Measurements from ENCODE around the gene THSD8. TPM values are rescaled to one million over a fixed set of nuclear protein-coding genes. Genes with fewer than 3 reads are reported as not detected.

The THSD8 gene
- polyA plus RNA-seq, 1 donor from 2014 or later: not detected

DNA sequence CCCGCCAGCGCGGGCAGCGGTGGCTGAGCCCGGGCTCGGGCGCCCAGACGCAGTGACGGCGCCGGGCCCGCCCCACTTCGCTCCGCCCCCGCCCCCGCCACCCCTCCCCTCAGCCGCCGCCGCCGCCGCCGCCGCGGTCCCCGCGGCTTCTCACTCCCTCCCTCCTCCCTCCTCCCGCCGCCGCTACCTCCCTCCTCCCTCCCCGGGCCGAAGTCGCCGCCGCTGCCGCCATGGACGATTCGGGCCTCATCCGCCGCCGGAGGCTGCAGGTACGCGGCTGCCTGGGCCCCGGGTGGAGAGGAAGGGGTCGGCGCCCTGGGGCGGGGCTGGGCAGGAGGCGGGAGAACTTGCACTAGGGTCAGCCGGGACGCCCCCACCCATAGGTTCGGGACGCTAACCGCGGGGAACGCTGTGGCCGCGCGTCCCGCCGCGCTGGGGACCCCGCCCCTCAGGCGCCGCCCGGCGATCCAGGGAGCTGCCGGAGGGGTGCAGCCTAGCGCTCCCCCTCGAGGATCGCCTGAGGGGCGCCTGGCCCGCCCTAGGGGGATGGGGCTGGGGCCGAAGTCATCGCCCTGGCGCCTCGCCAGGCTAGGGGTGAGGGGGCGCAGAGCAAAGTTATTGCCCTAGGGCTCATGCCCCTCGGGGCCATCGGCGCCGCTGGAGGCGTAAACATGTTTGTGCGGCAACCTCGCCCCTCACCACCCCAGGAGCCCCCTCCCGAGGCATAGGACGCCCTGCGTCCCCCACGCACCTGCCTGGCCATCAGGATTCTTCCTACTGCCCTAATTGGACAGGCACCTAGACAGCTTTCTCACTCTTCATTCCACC is 32.1 kb downstream of the THSD8 start:
- no peak overlapping the region for H3K4me2 ChIP-seq (ENCODE audit: low read length)
- no peak overlapping the region for H3K27ac ChIP-seq (ENCODE audit: low read length)
- H3K9me2 ChIP-seq (ENCODE audit: insufficient read depth, low read length): no peaks in the 10 kb centered on the region
- TF ChIP-seq RAD21 (conservative IDR thresholded peaks at IDR 0.05) (no peak), EZH2 (IDR thresholded peaks at IDR 0.05; ENCODE audit: borderline replicate concordance, insufficient read depth, low read length, poor library complexity, severe bottlenecking) (no peak), POLR2AphosphoS5 (IDR thresholded peaks at IDR 0.05) (peak; percentile 35)
- TF ChIP-seq, protein P1, sequence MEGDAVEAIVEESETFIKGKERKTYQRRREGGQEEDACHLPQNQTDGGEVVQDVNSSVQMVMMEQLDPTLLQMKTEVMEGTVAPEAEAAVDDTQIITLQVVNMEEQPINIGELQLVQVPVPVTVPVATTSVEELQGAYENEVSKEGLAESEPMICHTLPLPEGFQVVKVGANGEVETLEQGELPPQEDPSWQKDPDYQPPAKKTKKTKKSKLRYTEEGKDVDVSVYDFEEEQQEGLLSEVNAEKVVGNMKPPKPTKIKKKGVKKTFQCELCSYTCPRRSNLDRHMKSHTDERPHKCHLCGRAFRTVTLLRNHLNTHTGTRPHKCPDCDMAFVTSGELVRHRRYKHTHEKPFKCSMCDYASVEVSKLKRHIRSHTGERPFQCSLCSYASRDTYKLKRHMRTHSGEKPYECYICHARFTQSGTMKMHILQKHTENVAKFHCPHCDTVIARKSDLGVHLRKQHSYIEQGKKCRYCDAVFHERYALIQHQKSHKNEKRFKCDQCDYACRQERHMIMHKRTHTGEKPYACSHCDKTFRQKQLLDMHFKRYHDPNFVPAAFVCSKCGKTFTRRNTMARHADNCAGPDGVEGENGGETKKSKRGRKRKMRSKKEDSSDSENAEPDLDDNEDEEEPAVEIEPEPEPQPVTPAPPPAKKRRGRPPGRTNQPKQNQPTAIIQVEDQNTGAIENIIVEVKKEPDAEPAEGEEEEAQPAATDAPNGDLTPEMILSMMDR (IDR thresholded peaks at IDR 0.05; ENCODE audit: poor library complexity, severe bottlenecking): peak; percentile 35
- H3K79me2 ChIP-seq (replicated peaks; ENCODE audit: insufficient read depth, low read length): peaks cover 5% of the 10 kb centered on the region
- H4K20me1 ChIP-seq (ENCODE audit: insufficient read depth): no peaks in the 10 kb centered on the region
- H2AFZ ChIP-seq (ENCODE audit: low read depth, low read length): no peak overlapping the region
- no peaks in the 10 kb centered on the region for H3K9me3 ChIP-seq (ENCODE audit: low read length)
- no peaks in the 10 kb centered on the region for H3F3A ChIP-seq (ENCODE audit: insufficient read depth, low read length, poor library complexity, severe bottlenecking)
- H3K9ac ChIP-seq (ENCODE audit: low read length): peak overlapping the region; percentile 72
- H3K4me3 ChIP-seq (ENCODE audit: low read length): peak overlapping the region; percentile 79
- peaks cover 53% of the 10 kb centered on the region for H3K27me3 ChIP-seq (ENCODE audit: insufficient read depth, low read depth, low read length)
- H3K36me3 ChIP-seq (ENCODE audit: insufficient read depth, low read length): no peaks in the 10 kb centered on the region

DNA sequence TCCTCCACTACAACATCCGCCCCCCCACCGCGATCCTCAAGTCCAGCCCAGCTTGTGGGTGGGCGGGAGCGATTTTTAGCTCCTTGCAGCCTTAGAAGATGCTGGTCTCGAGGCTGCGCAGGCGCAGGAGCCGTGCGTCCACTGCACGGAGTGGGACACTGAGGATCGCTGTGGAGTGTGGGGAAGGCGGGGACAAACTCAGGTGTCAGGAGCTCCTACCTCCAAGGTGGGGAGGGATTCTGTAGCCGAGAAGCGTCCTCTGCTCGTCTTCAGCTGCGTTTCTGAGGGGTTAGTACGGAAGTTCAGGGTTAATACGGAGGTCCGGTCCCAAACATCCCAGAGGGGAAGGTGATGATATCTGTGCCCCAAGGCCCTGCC is 32.7 kb downstream of the THSD8 start, which contains the start of gene RTBDN:
RTBDN (minus strand) TSS at position 14 of the 378 bp plus-strand sequence. CDS start 4,600 bp downstream, outside the sequence.
- peak within 1 kb of the TSS; percentile 72 for H3K9ac ChIP-seq (ENCODE audit: low read length)
- peaks cover 5% of the 10 kb centered on the region for H3K79me2 ChIP-seq (replicated peaks; ENCODE audit: insufficient read depth, low read length)
- no peaks in the 10 kb centered on the region for H4K20me1 ChIP-seq (ENCODE audit: insufficient read depth)
- H3K36me3 ChIP-seq (ENCODE audit: insufficient read depth, low read length): no peaks in the 10 kb centered on the region
- peaks cover 53% of the 10 kb centered on the region for H3K27me3 ChIP-seq (ENCODE audit: insufficient read depth, low read depth, low read length)
- H3K4me2 ChIP-seq (ENCODE audit: low read length): peak within 1 kb of the TSS; percentile 65
- H2AFZ ChIP-seq (ENCODE audit: low read depth, low read length): no peak within 1 kb of the TSS
- H3F3A ChIP-seq (ENCODE audit: insufficient read depth, low read length, poor library complexity, severe bottlenecking): no peaks in the 10 kb centered on the region
- no peaks in the 10 kb centered on the region for H3K9me2 ChIP-seq (ENCODE audit: insufficient read depth, low read length)
- H3K27ac ChIP-seq (ENCODE audit: low read length): no peak within 1 kb of the TSS
- H3K9me3 ChIP-seq (ENCODE audit: low read length): no peaks in the 10 kb centered on the region
- no peak for TF ChIP-seq EP300 (conservative IDR thresholded peaks at IDR 0.05; ENCODE audit: poor library complexity, severe bottlenecking)
- no peak for TF ChIP-seq EZH2 (IDR thresholded peaks at IDR 0.05; ENCODE audit: borderline replicate concordance, insufficient read depth, low read length, poor library complexity, severe bottlenecking)
- TF ChIP-seq RAD21 (conservative IDR thresholded peaks at IDR 0.05): no peak
- TF ChIP-seq, protein P2, sequence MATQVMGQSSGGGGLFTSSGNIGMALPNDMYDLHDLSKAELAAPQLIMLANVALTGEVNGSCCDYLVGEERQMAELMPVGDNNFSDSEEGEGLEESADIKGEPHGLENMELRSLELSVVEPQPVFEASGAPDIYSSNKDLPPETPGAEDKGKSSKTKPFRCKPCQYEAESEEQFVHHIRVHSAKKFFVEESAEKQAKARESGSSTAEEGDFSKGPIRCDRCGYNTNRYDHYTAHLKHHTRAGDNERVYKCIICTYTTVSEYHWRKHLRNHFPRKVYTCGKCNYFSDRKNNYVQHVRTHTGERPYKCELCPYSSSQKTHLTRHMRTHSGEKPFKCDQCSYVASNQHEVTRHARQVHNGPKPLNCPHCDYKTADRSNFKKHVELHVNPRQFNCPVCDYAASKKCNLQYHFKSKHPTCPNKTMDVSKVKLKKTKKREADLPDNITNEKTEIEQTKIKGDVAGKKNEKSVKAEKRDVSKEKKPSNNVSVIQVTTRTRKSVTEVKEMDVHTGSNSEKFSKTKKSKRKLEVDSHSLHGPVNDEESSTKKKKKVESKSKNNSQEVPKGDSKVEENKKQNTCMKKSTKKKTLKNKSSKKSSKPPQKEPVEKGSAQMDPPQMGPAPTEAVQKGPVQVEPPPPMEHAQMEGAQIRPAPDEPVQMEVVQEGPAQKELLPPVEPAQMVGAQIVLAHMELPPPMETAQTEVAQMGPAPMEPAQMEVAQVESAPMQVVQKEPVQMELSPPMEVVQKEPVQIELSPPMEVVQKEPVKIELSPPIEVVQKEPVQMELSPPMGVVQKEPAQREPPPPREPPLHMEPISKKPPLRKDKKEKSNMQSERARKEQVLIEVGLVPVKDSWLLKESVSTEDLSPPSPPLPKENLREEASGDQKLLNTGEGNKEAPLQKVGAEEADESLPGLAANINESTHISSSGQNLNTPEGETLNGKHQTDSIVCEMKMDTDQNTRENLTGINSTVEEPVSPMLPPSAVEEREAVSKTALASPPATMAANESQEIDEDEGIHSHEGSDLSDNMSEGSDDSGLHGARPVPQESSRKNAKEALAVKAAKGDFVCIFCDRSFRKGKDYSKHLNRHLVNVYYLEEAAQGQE (IDR thresholded peaks at IDR 0.05; ENCODE audit: borderline replicate concordance): no peak
- TF ChIP-seq SMC3 (conservative IDR thresholded peaks at IDR 0.05; ENCODE audit: poor library complexity): no peak
- TF ChIP-seq, protein P1 (IDR thresholded peaks at IDR 0.05; ENCODE audit: poor library complexity, severe bottlenecking): no peak
- TF ChIP-seq MXI1 (conservative IDR thresholded peaks at IDR 0.05; ENCODE audit: poor library complexity, severe bottlenecking): no peak
- TF ChIP-seq POLR2AphosphoS5 (IDR thresholded peaks at IDR 0.05): no peak
- no peak for TF ChIP-seq TAF1 (IDR thresholded peaks at IDR 0.05; ENCODE audit: low read depth)
- H3K4me3 ChIP-seq (ENCODE audit: low read length): peak within 1 kb of the TSS; percentile 79
